Transverse colon (tissue), 4 donors: ENCODE results near the gene GPR153. TPM values are rescaled to one million over a fixed set of nuclear protein-coding genes. Genes with fewer than 3 reads are reported as not detected.

Source experiments
- DNase-seq: peaks from one replicate; pipeline ENCODE4 v3.0.0-alpha.2; 2019
- H3K27ac ChIP-seq, 4 donors: fragments of 200-600 bp; sonication (generic); 2 replicates each; pipeline ENCODE4 v1.5.1; 2016 to 2018; ENCODE audit warnings: inconsistent platforms in 4 of 4
- H3K27me3 ChIP-seq: fragments of 200-600 bp; sonication (generic); 2 replicates; pipeline ENCODE4 v1.5.1; 2017; ENCODE audit warnings: inconsistent platforms
- H3K36me3 ChIP-seq, 4 donors: fragments of 200-600 bp; sonication (generic); 2 replicates each; pipeline ENCODE4 v1.5.1; 2017 to 2019; ENCODE audit warnings: inconsistent platforms in 4 of 4
- H3K4me1 ChIP-seq, 4 donors: fragments of 200-600 bp; sonication (generic); 2 replicates each; pipeline ENCODE4 v1.5.1; 2017 to 2020; ENCODE audit warnings: inconsistent platforms in 4 of 4
- H3K4me3 ChIP-seq, 4 donors: fragments of 200-600 bp; sonication (generic); 1 replicate in 1 of 4; 2 replicates in 3 of 4; pipeline versions ENCODE4 v1.5.1 to v1.6.1; 2017 to 2019; ENCODE audit warnings: inconsistent platforms in 4 of 4
- H3K9me3 ChIP-seq, 2 donors: fragments of 200-600 bp; sonication (generic); 2 replicates each; pipeline ENCODE4 v1.5.1; 2017 to 2019; ENCODE audit warnings: inconsistent platforms in 2 of 2
- EP300 ChIP-seq: sonication (generic); formaldehyde crosslinking; IDR thresholded peaks from one replicate; pipeline ENCODE4 v1.6.1; 2017; ENCODE audit warnings: antibody characterized with exemption, low read depth
- POLR2A ChIP-seq: fragments of 450-650 bp; IDR thresholded peaks from one replicate; pipeline ENCODE4 v1.6.1; 2016; ENCODE audit warnings: antibody characterized with exemption, mild to moderate bottlenecking, moderate library complexity
- POLR2AphosphoS5 ChIP-seq, 3 donors: sonication (generic); formaldehyde crosslinking; IDR thresholded peaks; one replicate each; pipeline ENCODE4 v1.6.1; 2016; ENCODE audit warnings: antibody characterized with exemption in 3 of 3
- WGBS, 2 donors: methylation state at CpG; one replicate each; pipeline ENCODE4 v1.1.5; 2018; ENCODE audit warnings: low coverage in 1 of 2; 5-methylcytosine and 5-hydroxymethylcytosine counted together
- in situ Hi-C, 4 donors: fragments of 200-750 bp; cut with MboI; loops; one replicate each; pipeline versions ENCODE4 v1.15.0 to v1.15.1; 2017; ENCODE audit warnings: low sequenced_read_pairs in 3 of 4, low pct_ligation_motif_present in 1 of 4, low pct_unique_long_range_greater_than_20kb in 1 of 4
- intact Hi-C: fragments of 100-400 bp; cut with DNase I; formaldehyde crosslinking; loops from one replicate; pipeline ENCODE4 v1.15.1; 2023; ENCODE audit warnings: low total_unique reads
- total RNA-seq, 4 donors: library from RNA; depleted of rRNA; stranded (reverse); fragments of >200 nt; gene quantifications; one replicate each; pipeline ENCODE4 v1.1.0, GENCODE V29; 2016
- TF ChIP-seq, protein P1 (sequence below), 5 experiments: fragments of 200-600 bp in 3 of 5; fragments of 450-650 bp in 2 of 5; sonication (generic) in 3 of 5; IDR thresholded peaks; 1 replicate in 2 of 5; 2 replicates in 3 of 5; pipeline ENCODE4 v1.5.1; 2016 to 2017; ENCODE audit warnings: antibody characterized with exemption in 5 of 5, inconsistent platforms in 3 of 5, mild to moderate bottlenecking in 2 of 5, moderate library complexity in 1 of 5

The GPR153 gene
- total RNA-seq, 4 donors from 2014 or later: 15.6 to 38.2 (median 27.8) TPM

DNA sequence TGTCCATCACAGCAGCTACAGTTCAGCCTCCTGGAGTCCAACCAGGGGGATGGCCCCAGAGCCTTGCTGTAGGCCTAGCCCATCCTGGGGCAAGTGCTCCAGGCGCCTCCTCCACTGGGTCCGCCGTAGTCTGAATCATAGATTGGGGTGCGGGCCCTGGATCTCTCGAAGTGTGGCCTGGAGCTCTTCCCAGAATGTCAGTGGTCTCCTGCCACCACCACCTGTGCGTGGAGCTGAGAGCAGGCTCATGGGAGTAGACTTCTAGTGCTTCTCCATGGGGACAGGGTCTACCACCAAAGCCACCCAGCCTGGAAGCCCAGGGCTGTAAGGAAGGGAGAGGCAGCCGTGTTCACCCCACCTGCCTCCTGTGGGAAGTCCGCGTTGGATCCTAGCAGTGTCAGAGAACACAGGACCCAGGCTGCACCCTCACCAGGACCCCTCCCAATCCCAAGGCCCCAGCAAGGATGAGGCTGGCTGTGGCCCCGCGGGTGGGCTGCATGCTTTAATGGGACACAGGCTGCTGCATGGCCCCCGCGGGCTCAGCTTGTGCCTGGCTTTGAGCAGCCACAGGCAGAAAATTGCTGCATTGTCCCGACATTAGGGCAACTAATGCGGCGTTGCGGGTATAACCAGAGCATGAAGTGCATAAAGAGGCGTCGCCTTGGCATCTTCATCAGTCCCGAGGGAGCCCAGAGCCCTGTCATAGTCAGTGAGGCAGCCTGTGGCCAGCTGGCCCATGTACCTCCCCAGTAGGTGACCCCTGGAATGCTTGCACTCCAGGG, 17.7 kb downstream of the GPR153 start:
- H3K27me3 ChIP-seq: peaks cover 97% of the 10 kb centered on the region
- 47% methylated on average over 20 of the region's 20 CpGs; no CpG with 5 or more reads in 1 of the 2 donors for WGBS, 2 donors
- in situ Hi-C loops: loop anchor here in 2 of 4 donors (10.0 to 25.0 kb wide), 2 partner anchors 102 to 169 kb away; partner anchors contain the start of genes ESPN (in 1 of the 2) and HES2 (in 1 of the 2)

DNA sequence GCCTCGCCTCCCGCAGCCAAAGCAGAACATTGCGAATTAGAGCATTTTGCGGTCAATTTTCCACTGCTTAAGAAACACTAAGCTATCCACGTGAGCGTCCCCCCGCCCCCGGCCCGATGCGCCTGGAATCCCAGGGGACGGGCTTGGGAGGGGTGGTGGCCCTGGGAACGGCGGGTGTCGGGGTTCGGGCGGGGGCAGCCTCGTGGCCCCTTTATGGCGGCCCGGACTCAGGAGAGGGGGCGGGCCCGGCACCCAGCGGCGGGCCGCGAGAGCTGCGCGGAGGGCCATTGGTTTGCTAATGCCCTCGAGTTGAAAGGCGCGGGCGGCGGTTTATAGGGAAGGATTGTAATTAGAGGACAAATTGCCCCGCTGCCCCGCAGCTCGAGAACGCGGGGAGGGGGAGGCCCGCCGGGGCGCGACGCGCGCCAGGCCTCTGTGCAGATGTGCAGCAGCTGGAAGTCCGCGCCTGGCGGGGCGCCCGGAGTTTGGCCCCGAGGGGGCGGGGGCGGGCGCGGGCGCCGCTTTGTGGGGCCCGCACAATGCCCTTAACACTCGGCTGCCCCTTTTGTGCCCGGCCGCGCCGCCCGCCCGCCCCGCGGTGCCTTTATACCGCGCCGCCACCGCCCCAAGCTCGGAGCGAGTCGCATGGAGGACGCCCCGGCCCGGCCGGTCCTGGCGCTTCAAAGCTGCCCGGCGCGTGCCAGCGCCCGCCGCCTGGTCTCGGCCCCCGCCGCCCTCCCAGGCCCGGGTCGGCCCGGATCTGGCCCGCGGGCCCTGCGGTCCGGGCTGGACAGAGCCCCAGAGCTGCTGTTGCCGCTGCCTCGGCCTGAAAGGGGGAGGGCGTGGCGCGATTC, 18.8 kb downstream of the GPR153 start:
- Histone ChIP-seq H3K4me1 (peaks cover 16 to 32% (median 30%) of the 10 kb centered on the region in 4 donors), H3K36me3 (no peaks in the 10 kb centered on the region), H3K9me3 (no peaks in the 10 kb centered on the region), H3K4me3 (peak overlapping the region in 1 of 4 donors; percentile 25), H3K27ac (no peak overlapping the region), H3K27me3 (peaks cover 86% of the 10 kb centered on the region)
- intact Hi-C loops (no loop called here), in situ Hi-C loops (loop anchor here in 2 of 4 donors (10.0 to 25.0 kb wide), 2 partner anchors 103 to 170 kb away; partner anchors contain the start of genes ESPN (in 1 of the 2) and HES2 (in 1 of the 2))
- TF ChIP-seq POLR2AphosphoS5 (IDR thresholded peaks at IDR 0.05) (no peak), EP300 (no peak), POLR2A (no peak)
- TF ChIP-seq, protein P1, sequence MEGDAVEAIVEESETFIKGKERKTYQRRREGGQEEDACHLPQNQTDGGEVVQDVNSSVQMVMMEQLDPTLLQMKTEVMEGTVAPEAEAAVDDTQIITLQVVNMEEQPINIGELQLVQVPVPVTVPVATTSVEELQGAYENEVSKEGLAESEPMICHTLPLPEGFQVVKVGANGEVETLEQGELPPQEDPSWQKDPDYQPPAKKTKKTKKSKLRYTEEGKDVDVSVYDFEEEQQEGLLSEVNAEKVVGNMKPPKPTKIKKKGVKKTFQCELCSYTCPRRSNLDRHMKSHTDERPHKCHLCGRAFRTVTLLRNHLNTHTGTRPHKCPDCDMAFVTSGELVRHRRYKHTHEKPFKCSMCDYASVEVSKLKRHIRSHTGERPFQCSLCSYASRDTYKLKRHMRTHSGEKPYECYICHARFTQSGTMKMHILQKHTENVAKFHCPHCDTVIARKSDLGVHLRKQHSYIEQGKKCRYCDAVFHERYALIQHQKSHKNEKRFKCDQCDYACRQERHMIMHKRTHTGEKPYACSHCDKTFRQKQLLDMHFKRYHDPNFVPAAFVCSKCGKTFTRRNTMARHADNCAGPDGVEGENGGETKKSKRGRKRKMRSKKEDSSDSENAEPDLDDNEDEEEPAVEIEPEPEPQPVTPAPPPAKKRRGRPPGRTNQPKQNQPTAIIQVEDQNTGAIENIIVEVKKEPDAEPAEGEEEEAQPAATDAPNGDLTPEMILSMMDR (IDR thresholded peaks at IDR 0.05): no peak
- WGBS, 2 donors: 2% methylated on average over 25 of the region's 99 CpGs; no CpG with 5 or more reads in 1 of the 2 donors
- no peak for DNase-seq

More for the DNA sequence above, 17.7 kb downstream of the GPR153 start:
- Histone ChIP-seq H3K36me3 (no peaks in the 10 kb centered on the region), H3K4me1 (peaks cover 16 to 32% (median 30%) of the 10 kb centered on the region in 4 donors), H3K4me3 (no peak overlapping the region), H3K9me3 (no peaks in the 10 kb centered on the region), H3K27ac (no peak overlapping the region)
- intact Hi-C loops: no loop called here
- DNase-seq: no peak
- TF ChIP-seq, protein P1 (IDR thresholded peaks at IDR 0.05): no peak
- no peak for TF ChIP-seq POLR2AphosphoS5 (IDR thresholded peaks at IDR 0.05)
- no peak for TF ChIP-seq POLR2A
- no peak for TF ChIP-seq EP300

DNA sequence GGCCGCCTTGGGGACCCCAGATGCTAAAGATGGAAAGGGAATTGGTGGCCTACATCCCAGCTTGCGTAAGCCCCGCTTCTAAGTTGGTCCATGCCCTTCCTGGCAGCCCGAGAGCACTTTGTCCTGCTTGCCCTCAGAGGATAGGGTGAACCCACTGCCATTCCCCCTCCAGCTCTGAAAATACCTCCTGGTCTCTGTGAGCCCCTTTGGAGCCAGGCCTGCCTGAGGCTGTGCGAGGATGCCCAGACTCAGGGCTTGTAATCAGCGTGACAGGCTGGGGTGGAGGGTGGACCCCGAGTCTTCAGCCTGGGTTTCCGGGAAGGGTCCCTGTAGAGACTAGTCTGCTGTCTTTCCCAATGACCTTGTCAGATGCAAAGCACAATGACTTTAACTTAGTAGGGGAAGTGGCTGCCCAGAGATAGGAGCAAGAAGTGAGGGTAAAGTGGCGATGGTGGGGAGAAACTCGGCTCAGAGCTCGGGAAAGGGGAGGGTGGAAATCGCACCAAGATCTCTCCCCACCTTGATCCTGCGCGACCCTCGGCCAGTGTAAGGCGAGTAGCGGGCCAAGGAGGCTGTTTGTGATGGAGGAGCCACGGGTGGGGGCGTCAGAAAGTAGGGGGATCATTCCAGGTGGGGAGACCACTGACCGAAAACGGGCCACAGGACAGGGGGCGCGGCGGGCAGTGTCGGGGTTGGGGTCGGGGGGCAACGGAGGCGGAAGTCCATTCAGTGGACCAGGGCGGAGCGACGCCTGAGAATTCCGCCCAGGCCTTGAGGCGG, 19.6 kb downstream of the GPR153 start:
- Histone ChIP-seq H3K9me3 (no peaks in the 10 kb centered on the region), H3K4me1 (peaks cover 16 to 27% (median 22%) of the 10 kb centered on the region in 4 donors), H3K4me3 (peak overlapping the region in 1 of 4 donors; percentile 25), H3K27me3 (peaks cover 78% of the 10 kb centered on the region), H3K27ac (no peak overlapping the region), H3K36me3 (no peaks in the 10 kb centered on the region)
- in situ Hi-C loops: loop anchor here in 2 of 4 donors (10.0 to 25.0 kb wide), 2 partner anchors 104 to 171 kb away; partner anchors contain the start of genes ESPN (in 1 of the 2) and HES2 (in 1 of the 2)
- TF ChIP-seq POLR2AphosphoS5 (IDR thresholded peaks at IDR 0.05): no peak
- no peak for TF ChIP-seq EP300
- TF ChIP-seq POLR2A: no peak
- TF ChIP-seq, protein P1 (IDR thresholded peaks at IDR 0.05): no peak
- DNase-seq: no peak
- intact Hi-C loops: no loop called here
- WGBS, 2 donors: 37 to 47% methylated on average over 3 to 30 of the region's 33 CpGs
